HepG2 (cell line): ENCODE measurements around the gene SPACA4. TPM values are rescaled to one million over a fixed set of nuclear protein-coding genes. Genes with fewer than 3 reads are reported as not detected.
A peak's percentile ranks its signal among the peaks of the same experiment; 100 is the strongest.

Experiments used
- ATAC-seq: fragments of 200-7000 bp; cut with Tn5 transposase; 3 replicates; pipeline ENCODE4 v1.9.1; 2020; ENCODE audit warnings: mild to moderate bottlenecking, moderate library complexity
- BruUV-seq: library from RNA; stranded (reverse); fragments of 400-500 nt; replicated peaks from 2 replicates; lab custom pipeline; 2021; lab: Mats Ljungman, UMichigan
- CTCF ChIA-PET: fragments of 300-600 bp; formaldehyde crosslinking; extraction: SDS; loops from one replicate; lab custom pipeline; 2021; ENCODE audit warnings: low total read pairs, inconsistent platforms, low intra/inter-chr PET ratio; lab: Yijun Ruan, JAX
- POLR2A ChIA-PET: fragments of 350-600 bp; sonication (Branson Sonifier 250); formaldehyde crosslinking; loops from one replicate; lab custom pipeline; 2020; ENCODE audit warnings: antibody characterized with exemption, inconsistent platforms; lab: Yijun Ruan, JAX
- DNase-seq: peaks from one replicate; pipeline ENCODE4 v3.0.0-alpha.2; 2015; ENCODE audit warnings: low spot score
- FAIRE-seq: peaks from 3 replicates; lab custom pipeline; 2011; peaks lifted over from hg19 to GRCh38; lab: Jason Lieb, UNC
- H2AFZ ChIP-seq: one replicate; pipeline ENCODE4 v1.6.1; 2011; ENCODE audit warnings: low read length, inconsistent platforms
- H3K27ac ChIP-seq: fragments of 300-600 bp; 3 replicates; pipeline ENCODE4 v1.8.0; 2011; ENCODE audit warnings: mixed run types, mild to moderate bottlenecking, mixed read lengths, low read length, inconsistent platforms; ENCODE audit not compliant: insufficient read depth; ENCODE audit errors: extremely low read length
- H3K27me3 ChIP-seq, 2 experiments: fragments of 200-600 bp in 1 of 2; 2 replicates in 1 of 2; 3 replicates in 1 of 2; pipeline versions ENCODE4 v1.6.0 to v1.8.0; 2011; ENCODE audit warnings: low read length in 2 of 2, mild to moderate bottlenecking in 2 of 2, moderate library complexity in 2 of 2, inconsistent platforms in 1 of 2; ENCODE audit not compliant: insufficient read depth in 2 of 2, control insufficient read depth in 1 of 2
- H3K36me3 ChIP-seq, 2 experiments: fragments of 200-600 bp in 1 of 2; replicated peaks in 1 of 2; 2 replicates in 1 of 2; 3 replicates in 1 of 2; pipeline versions ENCODE4 v1.5.1 to v1.8.0; 2011; ENCODE audit warnings: low read length in 2 of 2, inconsistent platforms in 1 of 2; ENCODE audit not compliant: insufficient read depth in 2 of 2, control insufficient read depth in 1 of 2
- H3K4me1 ChIP-seq: 2 replicates; pipeline ENCODE4 v1.5.1; 2012; ENCODE audit warnings: low read length, inconsistent platforms; ENCODE audit not compliant: insufficient read depth
- H3K4me2 ChIP-seq: 2 replicates; pipeline ENCODE4 v1.6.0; 2011; ENCODE audit warnings: low read depth, low read length, inconsistent platforms
- H3K4me3 ChIP-seq, 3 experiments: fragments of 200-600 bp in 1 of 3; sonication (generic), shearing (Covaris generic) in 1 of 3; replicated peaks in 1 of 3; 2 replicates each; pipeline ENCODE4 v1.5.1; 2011 to 2016; ENCODE audit warnings: low read length in 3 of 3, inconsistent platforms in 2 of 3, low read depth in 2 of 3, mild to moderate bottlenecking in 2 of 3, control low read depth in 1 of 3, mixed read lengths in 1 of 3; ENCODE audit not compliant: insufficient read depth in 1 of 3
- H3K79me2 ChIP-seq: one replicate; pipeline ENCODE4 v1.6.1; 2011; ENCODE audit warnings: low read length, inconsistent platforms; ENCODE audit not compliant: insufficient read depth
- H3K9ac ChIP-seq: 2 replicates; pipeline ENCODE4 v1.6.0; 2011; ENCODE audit warnings: mild to moderate bottlenecking, low read depth, low read length, inconsistent platforms; ENCODE audit not compliant: insufficient read depth
- H3K9me3 ChIP-seq: 2 replicates; pipeline ENCODE4 v1.5.1; 2012; ENCODE audit warnings: mild to moderate bottlenecking, low read length
- H4K20me1 ChIP-seq: 2 replicates; pipeline ENCODE4 v1.6.0; 2011; ENCODE audit warnings: inconsistent platforms, mild to moderate bottlenecking, low read length, moderate library complexity; ENCODE audit not compliant: insufficient read depth
- AGO1 ChIP-seq: fragments of 200-400 bp; formaldehyde crosslinking; IDR thresholded peaks from 2 replicates; pipeline ENCODE4 v1.6.1; 2017; ENCODE audit warnings: mild to moderate bottlenecking, low read depth, low read length, moderate library complexity; ENCODE audit not compliant: poor library complexity, severe bottlenecking
- AGO2 ChIP-seq: fragments of 200-400 bp; formaldehyde crosslinking; optimal IDR thresholded peaks from 2 replicates; pipeline ENCODE3; 2017; ENCODE audit warnings: mild to moderate bottlenecking, low read depth, low read length, moderate library complexity
- HNRNPL ChIP-seq: fragments of 200-400 bp; formaldehyde crosslinking; IDR thresholded peaks from 2 replicates; pipeline ENCODE4 v1.6.1; 2017; ENCODE audit warnings: mild to moderate bottlenecking, low read depth, low read length
- KDM2A ChIP-seq: sonication (generic); formaldehyde crosslinking; IDR thresholded peaks from 2 replicates; pipeline ENCODE4 v1.4.0; 2020; ENCODE audit warnings: low read depth, missing genetic modification reagents, borderline replicate concordance
- POLR2AphosphoS2 ChIP-seq: IDR thresholded peaks from 2 replicates; pipeline ENCODE4 v1.6.1; 2011; ENCODE audit warnings: low read depth, low read length, improper control_type of control experiment
- RBFOX2 ChIP-seq: fragments of 200-400 bp; formaldehyde crosslinking; IDR thresholded peaks from 2 replicates; pipeline ENCODE4 v1.6.1; 2017; ENCODE audit warnings: low read depth, mild to moderate bottlenecking, low read length
- SETDB1 ChIP-seq: sonication (generic); formaldehyde crosslinking; IDR thresholded peaks from 2 replicates; pipeline ENCODE4 v1.5.1; 2020; ENCODE audit warnings: missing genetic modification reagents, mild to moderate bottlenecking, borderline replicate concordance
- SMARCE1 ChIP-seq: fragments of 450-650 bp; IDR thresholded peaks from 2 replicates; pipeline ENCODE4 v1.6.1; 2017; ENCODE audit warnings: borderline replicate concordance
- ZBTB33 ChIP-seq: sonication (generic); formaldehyde crosslinking; IDR thresholded peaks from 2 replicates; pipeline ENCODE4 v1.4.0; 2020; ENCODE audit warnings: missing genetic modification reagents
- ZZZ3 ChIP-seq: sonication (generic); formaldehyde crosslinking; IDR thresholded peaks from 2 replicates; pipeline ENCODE4 v1.4.0; 2020; ENCODE audit warnings: missing genetic modification reagents, mild to moderate bottlenecking, borderline replicate concordance
- WGBS: methylation state at CpG from one replicate; pipeline ENCODE4 v1.1.6; 2017; ENCODE audit warnings: low lambda C conversion rate; 5-methylcytosine and 5-hydroxymethylcytosine counted together
- in situ Hi-C: cut with HindIII; loops from 2 replicates; pipeline ENCODE4 v1.10.0; 2017; ENCODE audit warnings: low pct_unique_long_range_greater_than_20kb; ENCODE audit not compliant: extremely low pct_ligation_motif_present
- intact Hi-C: fragments of 100-400 bp; cut with micrococcal nuclease; formaldehyde crosslinking; loops from one replicate; pipeline ENCODE4 v1.10.0; 2022; ENCODE audit not compliant: unreplicated experiment
- polyA plus RNA-seq, 8 experiments: library from polyadenylated mRNA; depleted of rRNA in 3 of 8; stranded (reverse) in 7 of 8; unstranded in 1 of 8; fragments of >200 nt; fragmentation: Illumina TruSeq in 4 of 8; extraction: Trizol in 4 of 8; gene quantifications; 2 replicates each; pipeline versions ENCODE4 v1.2.1 to v1.2.3, GENCODE V29; 2011 to 2016; ENCODE audit warnings: low read depth in 4 of 8, missing spikeins in 1 of 8, mixed read lengths in 1 of 8; ENCODE audit not compliant: insufficient read depth in 1 of 8
- total RNA-seq, 5 experiments: library from RNA; depleted of rRNA; stranded (reverse); fragments of >200 nt; fragmentation: Illumina TruSeq; extraction: Trizol; gene quantifications; 2 replicates each; pipeline ENCODE4 v1.2.3, GENCODE V29; 2016; ENCODE audit warnings: low read depth in 1 of 5

Gene SPACA4
- total and polyA plus RNA-seq, 2 of the 13 experiments (the other 11 are each of a cell fraction or from before 2014, with no cell fraction given): not detected

- TF ChIP-seq KDM2A (CRISPR knock-in tag) (no peak), POLR2AphosphoS2 (0 out of 2 replicates have a peak, but pooled peaks have one; percentile 16), ZBTB33 (CRISPR knock-in tag) (peak; percentile 66; the same call in 1 of the 2 replicates), AGO1 (peak; percentile 25), SMARCE1 (no peak), ZZZ3 (CRISPR knock-in tag) (no peak), RBFOX2 (peak; percentile 51; the same call in 1 of the 2 replicates), HNRNPL (0 out of 2 replicates have a peak, but pooled peaks have one; percentile 20), AGO2 (peak; percentile 90), SETDB1 (CRISPR knock-in tag) (no peak)
- Histone ChIP-seq H3K36me3 (peaks cover 15 to 28% of the 10 kb centered on the region in 2 experiments), H3K79me2 (peaks cover 21% of the 10 kb centered on the region), H3K4me2 (no peak overlapping the region), H3K9ac (no peak overlapping the region), H3K27ac (no peak overlapping the region), H3K27me3 (no peaks in the 10 kb centered on the region), H2AFZ (no peak overlapping the region), H3K4me3 (no peak overlapping the region), H3K4me1 (peaks cover 45% of the 10 kb centered on the region), H3K9me3 (no peaks in the 10 kb centered on the region), H4K20me1 (peaks cover 35% of the 10 kb centered on the region)
- ChIA-PET CTCF (no interaction called here), POLR2A (interaction anchor here (1.0 kb wide), 1 partner anchor 24 kb away, joined by 3 read pairs; no protein-coding TSS in a partner anchor)
- in situ Hi-C loops (no loop called here), intact Hi-C loops (no loop called here)
- peak; percentile 33 for ATAC-seq
- no TSS peak for BruUV-seq
- no peak for FAIRE-seq
- WGBS: 69% methylated on average over 5 of the region's 39 CpGs
- DNase-seq: no peak
Measured at GRCh38 chr19:48613024-48613851, 6.7 kb downstream of the SPACA4 start.
